MM.1S (cell line): ENCODE data around the gene SLC35D2.

Source experiments
- DNase-seq: peaks from one replicate; pipeline ENCODE4 v3.0.0-alpha.2; 2015
- H2AFZ ChIP-seq: fragments of 300-600 bp; sonication (generic); 2 replicates; pipeline ENCODE4 v1.6.0; 2016; ENCODE audit warnings: antibody characterized with exemption, low read length
- H3F3A ChIP-seq: fragments of 300-600 bp; sonication (generic); 2 replicates; pipeline ENCODE4 v1.6.1; 2016; ENCODE audit warnings: mild to moderate bottlenecking, antibody characterized with exemption, low read length, moderate library complexity, mixed read lengths; ENCODE audit not compliant: insufficient read depth
- H3K27ac ChIP-seq: fragments of 300-600 bp; sonication (generic); 2 replicates; pipeline ENCODE4 v1.5.1; 2016; ENCODE audit warnings: mild to moderate bottlenecking, low read length
- H3K27me3 ChIP-seq: fragments of 300-600 bp; sonication (generic); replicated peaks from 2 replicates; pipeline ENCODE4 v1.6.0; 2016; ENCODE audit warnings: low read length; ENCODE audit not compliant: insufficient read depth
- H3K36me3 ChIP-seq: fragments of 300-600 bp; sonication (generic); replicated peaks from 2 replicates; pipeline ENCODE4 v1.6.1; 2016; ENCODE audit warnings: mild to moderate bottlenecking, low read length, mixed read lengths; ENCODE audit not compliant: insufficient read depth
- H3K4me1 ChIP-seq: fragments of 300-600 bp; sonication (generic); 2 replicates; pipeline ENCODE4 v1.6.1; 2016; ENCODE audit warnings: low read length, mixed read lengths
- H3K4me2 ChIP-seq: fragments of 300-600 bp; sonication (generic); 2 replicates; pipeline ENCODE4 v1.6.0; 2016; ENCODE audit warnings: low read depth, low read length
- H3K4me3 ChIP-seq: fragments of 300-600 bp; sonication (generic); 2 replicates; pipeline ENCODE4 v1.5.1; 2016; ENCODE audit warnings: low read length, mixed read lengths
- H3K79me2 ChIP-seq: fragments of 300-600 bp; sonication (generic); 2 replicates; pipeline ENCODE4 v1.6.1; 2016; ENCODE audit warnings: mixed run types, low read length, mixed read lengths
- H3K9ac ChIP-seq: fragments of 300-600 bp; sonication (generic); 2 replicates; pipeline ENCODE4 v1.6.1; 2016; ENCODE audit warnings: low read length, mixed read lengths
- H3K9me2 ChIP-seq: fragments of 300-600 bp; sonication (generic); replicated peaks from 2 replicates; pipeline ENCODE4 v1.6.1; 2016; ENCODE audit warnings: mild to moderate bottlenecking, low read length, mixed read lengths; ENCODE audit not compliant: insufficient read depth
- H3K9me3 ChIP-seq: fragments of 300-600 bp; sonication (generic); replicated peaks from 2 replicates; pipeline ENCODE4 v1.6.1; 2016; ENCODE audit warnings: mild to moderate bottlenecking, low read length, mixed read lengths; ENCODE audit not compliant: insufficient read depth
- H4K20me1 ChIP-seq: fragments of 300-600 bp; sonication (generic); 2 replicates; pipeline ENCODE4 v1.6.1; 2016; ENCODE audit warnings: mild to moderate bottlenecking, low read length, moderate library complexity, mixed read lengths; ENCODE audit not compliant: insufficient read depth
- CTCF ChIP-seq: fragments of 300-600 bp; sonication (generic); IDR thresholded peaks from 2 replicates; pipeline ENCODE4 v1.5.1; 2016; ENCODE audit warnings: antibody characterized with exemption, low read length, mixed read lengths
- EZH2 ChIP-seq: fragments of 300-600 bp; sonication (generic); optimal IDR thresholded peaks from 2 replicates; pipeline ENCODE3; 2017; ENCODE audit warnings: low read depth, mild to moderate bottlenecking, antibody characterized with exemption, low read length, mixed read lengths
- EZH2phosphoT487 ChIP-seq: fragments of 300-600 bp; sonication (generic); IDR thresholded peaks from 2 replicates; pipeline ENCODE4 v1.6.1; 2018; ENCODE audit warnings: antibody characterized with exemption, low read length

SLC35D2 gene

DNA sequence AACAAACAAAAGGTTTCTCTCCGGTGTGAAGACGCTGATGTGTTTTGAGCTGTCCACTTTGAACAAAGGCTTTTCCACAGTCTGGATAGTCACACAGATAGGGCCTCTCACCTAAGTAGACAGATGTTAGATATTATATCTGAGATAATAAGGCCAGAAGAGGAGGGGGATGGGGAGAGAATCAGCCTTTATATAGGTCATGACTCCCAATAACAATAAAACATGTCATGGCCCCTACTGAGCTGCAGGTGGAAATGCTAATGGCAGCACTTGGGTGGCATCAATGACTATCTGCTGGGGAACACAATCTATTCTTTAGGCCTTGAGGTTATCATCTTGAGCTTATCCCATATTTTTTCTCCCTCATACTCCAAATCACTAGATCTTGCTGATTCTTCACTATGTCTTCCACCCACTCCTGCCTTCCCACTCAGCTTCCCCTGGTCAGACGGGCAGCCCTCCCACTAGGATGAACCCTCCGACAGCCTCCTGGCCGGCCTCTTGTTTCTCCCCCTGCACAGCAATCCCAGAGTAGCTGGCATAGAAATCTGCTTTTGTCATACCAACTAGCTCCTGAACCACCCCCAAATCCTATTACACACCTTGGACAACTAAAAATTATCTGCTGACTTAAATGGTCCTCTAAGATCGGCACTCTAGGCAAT is 11.5 kb upstream of the SLC35D2 start:
- H3K4me1 ChIP-seq = no peaks in the 10 kb centered on the region
- TF ChIP-seq CTCF (no peak), EZH2phosphoT487 (no peak), EZH2 (no peak)
- no peaks in the 10 kb centered on the region for H3K9me2 ChIP-seq
- H3K79me2 ChIP-seq = peaks cover 57% of the 10 kb centered on the region
- H4K20me1 ChIP-seq = peaks cover 15% of the 10 kb centered on the region; the same call in 1 of the 2 replicates
- no peak overlapping the region for H3K27ac ChIP-seq
- peaks cover 5% of the 10 kb centered on the region; the same call in 1 of the 2 replicates for H3K36me3 ChIP-seq
- H3K4me3 ChIP-seq = no peak overlapping the region
- no peak overlapping the region for H2AFZ ChIP-seq
- H3K4me2 ChIP-seq = no peak overlapping the region
- H3K27me3 ChIP-seq = no peaks in the 10 kb centered on the region
- H3F3A ChIP-seq = 0 out of 2 replicates have a peak, but pooled peaks cover 2% of the 10 kb centered on the region
- no peak overlapping the region for H3K9ac ChIP-seq
- no peaks in the 10 kb centered on the region for H3K9me3 ChIP-seq
- no peak for DNase-seq

DNA sequence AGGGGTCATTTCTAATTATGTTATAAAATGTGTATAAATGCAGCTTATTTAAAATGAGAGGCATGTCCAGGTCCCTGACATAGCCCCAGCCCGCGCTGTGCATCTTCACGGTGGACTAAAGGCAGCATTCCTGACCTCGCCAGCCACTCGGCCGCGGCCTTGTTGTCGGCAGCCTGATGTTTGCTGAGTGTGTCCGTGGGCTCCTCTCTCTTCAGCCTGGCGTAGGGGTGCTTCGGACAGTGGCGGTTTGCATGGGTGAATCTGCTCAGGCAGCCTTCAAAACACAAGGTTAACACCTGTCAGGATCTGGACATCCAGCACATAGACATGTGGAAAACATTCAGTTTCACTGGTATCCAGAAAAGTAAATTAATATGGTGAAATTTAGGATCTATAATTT is 8.8 kb upstream of the SLC35D2 start:
- no peaks in the 10 kb centered on the region for H3K4me1 ChIP-seq
- no peaks in the 10 kb centered on the region; the same call in 1 of the 2 replicates for H4K20me1 ChIP-seq
- H3K4me3 ChIP-seq = no peak overlapping the region
- no peak for DNase-seq
- H3K9me2 ChIP-seq = no peaks in the 10 kb centered on the region
- H3K4me2 ChIP-seq = no peak overlapping the region
- H3K9ac ChIP-seq = no peak overlapping the region
- peaks cover 20% of the 10 kb centered on the region; the same call in 1 of the 2 replicates for H3K36me3 ChIP-seq
- no peaks in the 10 kb centered on the region for H3K9me3 ChIP-seq
- H3K79me2 ChIP-seq = peaks cover 33% of the 10 kb centered on the region
- H3K27me3 ChIP-seq = no peaks in the 10 kb centered on the region
- 0 out of 2 replicates have a peak, but pooled peaks cover 2% of the 10 kb centered on the region for H3F3A ChIP-seq
- H3K27ac ChIP-seq = no peak overlapping the region
- TF ChIP-seq EZH2phosphoT487 (no peak), CTCF (no peak), EZH2 (no peak)
- H2AFZ ChIP-seq = no peak overlapping the region

- no peaks in the 10 kb centered on the region; the same call in 1 of the 2 replicates for H4K20me1 ChIP-seq
- no peaks in the 10 kb centered on the region for H3K9me3 ChIP-seq
- H3K9ac ChIP-seq = no peak overlapping the region
- TF ChIP-seq EZH2 (no peak), EZH2phosphoT487 (no peak), CTCF (no peak)
- H3K27ac ChIP-seq = no peak overlapping the region
- 0 out of 2 replicates have a peak, but pooled peaks cover 2% of the 10 kb centered on the region for H3F3A ChIP-seq
- no peaks in the 10 kb centered on the region for H3K27me3 ChIP-seq
- H3K4me1 ChIP-seq = no peaks in the 10 kb centered on the region
- peaks cover 28% of the 10 kb centered on the region for H3K79me2 ChIP-seq
- no peak overlapping the region for H3K4me3 ChIP-seq
- no peak overlapping the region for H3K4me2 ChIP-seq
- no peak overlapping the region for H2AFZ ChIP-seq
- DNase-seq = no peak
- peaks cover 29% of the 10 kb centered on the region; the same call in 1 of the 2 replicates for H3K36me3 ChIP-seq
- H3K9me2 ChIP-seq = no peaks in the 10 kb centered on the region
Observed at GRCh38 chr9:96391021-96391765, 7.7 kb upstream of the SLC35D2 start.
